Astrocyte (in vitro differentiated cells and primary cell): Measurements from ENCODE around the gene ZMYND19.

ENCODE experiments used
- EZH2 ChIP-seq: IDR thresholded peaks from 2 replicates; pipeline ENCODE4 v1.6.1; 2012; ENCODE audit warnings: mild to moderate bottlenecking, low read length, inconsistent platforms; ENCODE audit not compliant: insufficient read depth
- TF ChIP-seq, protein P1 (sequence below): IDR thresholded peaks from 2 replicates; pipeline ENCODE4 v1.5.1; 2011; ENCODE audit warnings: low read depth, mild to moderate bottlenecking, inconsistent platforms, low read length, moderate library complexity; ENCODE audit not compliant: insufficient read depth

DNA sequence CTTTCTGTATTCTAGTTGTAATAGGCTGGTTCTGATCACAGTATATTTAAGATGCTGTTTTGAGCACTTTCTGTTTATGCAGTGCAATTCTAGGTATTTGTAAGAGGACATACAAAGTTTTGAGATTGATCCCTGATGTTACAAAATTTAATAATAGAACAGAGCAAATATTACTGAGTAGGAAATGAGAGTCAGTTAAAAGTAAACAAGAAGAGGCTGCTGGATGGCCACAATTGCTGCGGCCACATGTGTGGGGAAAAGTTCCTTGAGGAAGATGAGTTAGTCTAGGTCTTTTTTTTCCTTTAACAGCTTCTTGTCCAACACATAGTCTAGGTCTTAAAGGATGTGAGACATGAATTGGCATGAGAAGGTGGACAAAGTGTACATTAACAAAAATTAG is 39.8 kb upstream of the ZMYND19 start:
- TF ChIP-seq, protein P1, sequence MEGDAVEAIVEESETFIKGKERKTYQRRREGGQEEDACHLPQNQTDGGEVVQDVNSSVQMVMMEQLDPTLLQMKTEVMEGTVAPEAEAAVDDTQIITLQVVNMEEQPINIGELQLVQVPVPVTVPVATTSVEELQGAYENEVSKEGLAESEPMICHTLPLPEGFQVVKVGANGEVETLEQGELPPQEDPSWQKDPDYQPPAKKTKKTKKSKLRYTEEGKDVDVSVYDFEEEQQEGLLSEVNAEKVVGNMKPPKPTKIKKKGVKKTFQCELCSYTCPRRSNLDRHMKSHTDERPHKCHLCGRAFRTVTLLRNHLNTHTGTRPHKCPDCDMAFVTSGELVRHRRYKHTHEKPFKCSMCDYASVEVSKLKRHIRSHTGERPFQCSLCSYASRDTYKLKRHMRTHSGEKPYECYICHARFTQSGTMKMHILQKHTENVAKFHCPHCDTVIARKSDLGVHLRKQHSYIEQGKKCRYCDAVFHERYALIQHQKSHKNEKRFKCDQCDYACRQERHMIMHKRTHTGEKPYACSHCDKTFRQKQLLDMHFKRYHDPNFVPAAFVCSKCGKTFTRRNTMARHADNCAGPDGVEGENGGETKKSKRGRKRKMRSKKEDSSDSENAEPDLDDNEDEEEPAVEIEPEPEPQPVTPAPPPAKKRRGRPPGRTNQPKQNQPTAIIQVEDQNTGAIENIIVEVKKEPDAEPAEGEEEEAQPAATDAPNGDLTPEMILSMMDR, result no peak
- no peak for TF ChIP-seq EZH2
